ENCODE data around the gene ADAMTS2.

ADAMTS2 gene

GRCh38 chr5:179080724-179081123, 264.5 kb downstream of the ADAMTS2 start:
- no peak for DNase-seq (ENCODE audit: low spot score)

GRCh38 chr5:179079165-179079987, 265.9 kb downstream of the ADAMTS2 start:
- no peak for DNase-seq (ENCODE audit: low spot score)

GRCh38 chr5:179065703-179066102, 279.6 kb downstream of the ADAMTS2 start:
- DNase-seq (ENCODE audit: low spot score), result no peak

- no peak for DNase-seq (ENCODE audit: low spot score)
These were observed 284.2 kb downstream of the ADAMTS2 start for GRCh38 chr5:179061025-179061424.

Data from hematopoietic multipotent progenitor cell treated with erythropoietin and hydrocortisone succinate and interleukin-3 and kit ligand, for 15 days (in vitro differentiated cells).